ENCODE data around the gene OR51B4. TPM values are rescaled to one million over a fixed set of nuclear protein-coding genes. Genes with fewer than 3 reads are reported as not detected.

The OR51B4 gene
- total RNA-seq, 2 donors from 2014 or later, result not detected

- Mint-ChIP-seq H3K9me3 (no peaks in the 10 kb centered on the region), H3K27ac (no peak overlapping the region), H3K4me3 (no peak overlapping the region), H3K36me3 (ENCODE audit: low read depth) (no peaks in the 10 kb centered on the region), H3K27me3 (ENCODE audit: insufficient read depth) (no peaks in the 10 kb centered on the region), H3K4me1 (peaks cover 10% of the 10 kb centered on the region)
- Histone ChIP-seq H3K36me3 (ENCODE audit: control insufficient read depth, insufficient read depth, low read length) (no peaks in the 10 kb centered on the region), H3K4me1 (ENCODE audit: control insufficient read depth, insufficient read depth, low read length) (no peaks in the 10 kb centered on the region), H3K9ac (ENCODE audit: extremely low read depth, low read length, poor library complexity, severe bottlenecking) (no peak overlapping the region), H3K4me3 (ENCODE audit: low read length) (no peak overlapping the region), H3K9me3 (ENCODE audit: control insufficient read depth, low read length) (no peaks in the 10 kb centered on the region), H3K27me3 (ENCODE audit: control insufficient read depth, insufficient read depth, low read length, poor library complexity, severe bottlenecking) (no peaks in the 10 kb centered on the region), H3K27ac (ENCODE audit: low read depth, low read length) (no peak overlapping the region)
- DNase-seq, result no peak
- WGBS, 2 experiments (ENCODE audit: insufficient coverage in 1 of 2, insufficient read length in 1 of 2), result 94 to 100% methylated on average over 1 to 4 of the region's 5 CpGs
- no peak for TF ChIP-seq CTCF (conservative IDR thresholded peaks at IDR 0.05)
Observed at GRCh38 chr11:5303626-5304025, 1.9 kb upstream of the OR51B4 start.

- no peak for DNase-seq
- TF ChIP-seq CTCF (conservative IDR thresholded peaks at IDR 0.05), result no peak
- Mint-ChIP-seq H3K4me3 (no peak overlapping the region), H3K27me3 (ENCODE audit: insufficient read depth) (no peaks in the 10 kb centered on the region), H3K36me3 (ENCODE audit: low read depth) (no peaks in the 10 kb centered on the region), H3K27ac (no peak overlapping the region), H3K4me1 (peaks cover 11% of the 10 kb centered on the region), H3K9me3 (no peaks in the 10 kb centered on the region)
- Histone ChIP-seq H3K27ac (ENCODE audit: low read depth, low read length) (no peak overlapping the region), H3K9ac (ENCODE audit: extremely low read depth, low read length, poor library complexity, severe bottlenecking) (no peak overlapping the region), H3K27me3 (ENCODE audit: control insufficient read depth, insufficient read depth, low read length, poor library complexity, severe bottlenecking) (no peaks in the 10 kb centered on the region), H3K4me3 (ENCODE audit: low read length) (no peak overlapping the region), H3K4me1 (ENCODE audit: control insufficient read depth, insufficient read depth, low read length) (no peaks in the 10 kb centered on the region), H3K36me3 (ENCODE audit: control insufficient read depth, insufficient read depth, low read length) (no peaks in the 10 kb centered on the region), H3K9me3 (ENCODE audit: control insufficient read depth, low read length) (no peaks in the 10 kb centered on the region)
- WGBS, 2 experiments (ENCODE audit: insufficient coverage in 1 of 2, insufficient read length in 1 of 2), result 82 to 84% methylated on average over 3 of the region's 3 CpGs
Observed at GRCh38 chr11:5300251-5300650, 1.5 kb downstream of the OR51B4 start.

GRCh38 chr11:5298451-5298850 lies 3.3 kb downstream of the OR51B4 start:
- Mint-ChIP-seq H3K4me3 (no peak overlapping the region), H3K36me3 (ENCODE audit: low read depth) (no peaks in the 10 kb centered on the region), H3K27me3 (ENCODE audit: insufficient read depth) (no peaks in the 10 kb centered on the region), H3K4me1 (peaks cover 11% of the 10 kb centered on the region), H3K9me3 (peaks cover 2% of the 10 kb centered on the region), H3K27ac (no peak overlapping the region)
- peaks cover under 1% of the 10 kb centered on the region for H3K9me3 ChIP-seq (ENCODE audit: control insufficient read depth, low read length)
- H3K27me3 ChIP-seq (ENCODE audit: control insufficient read depth, insufficient read depth, low read length, poor library complexity, severe bottlenecking), result no peaks in the 10 kb centered on the region
- H3K4me3 ChIP-seq (ENCODE audit: low read length), result no peak overlapping the region
- 92 to 100% methylated on average over 1 of the region's 1 CpG for whole genome bisulfite sequencing, 2 experiments (ENCODE audit: insufficient coverage in 1 of 2, insufficient read length in 1 of 2)
- H3K9ac ChIP-seq (ENCODE audit: extremely low read depth, low read length, poor library complexity, severe bottlenecking), result no peak overlapping the region
- no peaks in the 10 kb centered on the region for H3K36me3 ChIP-seq (ENCODE audit: control insufficient read depth, insufficient read depth, low read length)
- no peak overlapping the region for H3K27ac ChIP-seq (ENCODE audit: low read depth, low read length)
- TF ChIP-seq CTCF (conservative IDR thresholded peaks at IDR 0.05), result no peak
- no peaks in the 10 kb centered on the region for H3K4me1 ChIP-seq (ENCODE audit: control insufficient read depth, insufficient read depth, low read length)
- no peak for DNase-seq

All from endodermal cell (in vitro differentiated cells).